Measurements from ENCODE around the gene INCA1. TPM values are rescaled to one million over a fixed set of nuclear protein-coding genes. Genes with fewer than 3 reads are reported as not detected.

INCA1 gene
- total and polyA plus RNA-seq, 4 donors = 0.28 to 0.75 (median 0.55) TPM

GRCh38 chr17:4999430-5000093 is 2.2 kb upstream of the INCA1 start:
- Histone ChIP-seq H3K4me3 (ENCODE audit: low read depth in 1 of 3, low read length in 3 of 3) (peak overlapping the region; percentile 77 to 88 (median 86)), H3K4me1 (ENCODE audit: control insufficient read depth in 4 of 4, insufficient read depth in 4 of 4, low read length in 3 of 4) (peaks cover 5 to 34% (median 26%) of the 10 kb centered on the region in 4 donors), H3K27me3 (ENCODE audit: control insufficient read depth in 4 of 4, insufficient read depth in 4 of 4, low read length in 3 of 4) (no peaks in the 10 kb centered on the region), H3K9me3 (ENCODE audit: control insufficient read depth in 4 of 4, low read length in 3 of 4) (no peaks in the 10 kb centered on the region), H3K36me3 (ENCODE audit: control insufficient read depth in 4 of 4, insufficient read depth in 3 of 4, low read depth in 1 of 4, low read length in 3 of 4) (peaks cover 16 to 32% (median 25%) of the 10 kb centered on the region in 4 donors), H3K27ac (ENCODE audit: low read depth in 1 of 2, low read length in 2 of 2) (peak overlapping the region; percentile 83 to 88), H3K9ac (ENCODE audit: low read depth in 1 of 2, low read length in 2 of 2) (peak overlapping the region; percentile 69 to 70)
- 61% methylated on average over 12 of the region's 12 CpGs for whole genome bisulfite sequencing
- DNase-seq (ENCODE audit: low spot score) = no peak
- TF ChIP-seq ZBTB33 (IDR thresholded peaks at IDR 0.05) (no peak), HNF4G (IDR thresholded peaks at IDR 0.05) (no peak), NR2F2 (IDR thresholded peaks at IDR 0.05) (no peak), REST (IDR thresholded peaks at IDR 0.05) (peak; percentile 1)

GRCh38 chr17:4998732-4999429 is 1.6 kb upstream of the INCA1 start:
- H3K27ac ChIP-seq (ENCODE audit: low read depth in 1 of 2, low read length in 2 of 2) = peak overlapping the region; percentile 83 to 88

More at GRCh38 chr17:4998732-4999429, 1.6 kb upstream of the INCA1 start:
- Histone ChIP-seq H3K36me3 (ENCODE audit: control insufficient read depth in 4 of 4, insufficient read depth in 3 of 4, low read depth in 1 of 4, low read length in 3 of 4) (peaks cover 14 to 25% (median 19%) of the 10 kb centered on the region in 4 donors), H3K4me3 (ENCODE audit: low read depth in 1 of 3, low read length in 3 of 3) (peak overlapping the region; percentile 77 to 88 (median 86)), H3K9ac (ENCODE audit: low read depth in 1 of 2, low read length in 2 of 2) (peak overlapping the region; percentile 70 to 73), H3K27me3 (ENCODE audit: control insufficient read depth in 4 of 4, insufficient read depth in 4 of 4, low read length in 3 of 4) (no peaks in the 10 kb centered on the region), H3K4me1 (ENCODE audit: control insufficient read depth in 4 of 4, insufficient read depth in 4 of 4, low read length in 3 of 4) (peaks cover 5 to 34% (median 26%) of the 10 kb centered on the region in 4 donors), H3K9me3 (ENCODE audit: control insufficient read depth in 4 of 4, low read length in 3 of 4) (no peaks in the 10 kb centered on the region)
- WGBS = 9% methylated on average over 14 of the region's 14 CpGs
- TF ChIP-seq TAF1 (conservative IDR thresholded peaks at IDR 0.05) (no peak), REST (IDR thresholded peaks at IDR 0.05) (peak; percentile 40), HNF4A (conservative IDR thresholded peaks at IDR 0.05) (peak; percentile 91 to 94), ATF3 (IDR thresholded peaks at IDR 0.05) (no peak), HNF4G (IDR thresholded peaks at IDR 0.05) (peak; percentile 71), GABPA (IDR thresholded peaks at IDR 0.05 in 1 of 2, conservative IDR thresholded peaks at IDR 0.05 in 1 of 2) (peak in 1 of 2 donors; percentile 31), RXRA (IDR thresholded peaks at IDR 0.05) (peak; percentile 64 to 76), SP1 (IDR thresholded peaks at IDR 0.05) (peak; percentile 72), RAD21 (IDR thresholded peaks at IDR 0.05) (peak in 1 of 2 donors; percentile 41), YY1 (IDR thresholded peaks at IDR 0.05) (peak; percentile 66), CTCF (IDR thresholded peaks at IDR 0.05; ENCODE audit: low read depth, low read length, missing input control) (no peak)
- DNase-seq (ENCODE audit: low spot score) = no peak
